WERI-Rb-1 (cell line): Measurements from ENCODE around the gene GPR4.

Source experiments
- DNase-seq: peaks from one replicate; pipeline ENCODE4 v3.0.0-alpha.2; 2020
- H3K27ac ChIP-seq: fragments of 250-450 bp; sonication (Bioruptor Pico); 2 replicates; pipeline ENCODE4 v1.5.1; 2020; ENCODE audit warnings: mild to moderate bottlenecking, moderate library complexity
- H3K27me3 ChIP-seq: fragments of 250-450 bp; sonication (Bioruptor Pico); 2 replicates; pipeline ENCODE4 v1.5.1; 2021; ENCODE audit warnings: mild to moderate bottlenecking, low read depth, moderate library complexity; ENCODE audit not compliant: insufficient read depth, severe bottlenecking
- H3K36me3 ChIP-seq: fragments of 250-450 bp; sonication (Bioruptor Pico); 2 replicates; pipeline ENCODE4 v1.5.1; 2020; ENCODE audit warnings: mild to moderate bottlenecking, moderate library complexity
- H3K4me3 ChIP-seq: 2 replicates; pipeline ENCODE4 v1.5.1; 2011; ENCODE audit warnings: low read depth, mild to moderate bottlenecking, control low read depth, low read length
- H3K9me3 ChIP-seq: fragments of 250-450 bp; sonication (Bioruptor Pico); 2 replicates; pipeline ENCODE4 v1.5.1; 2021; ENCODE audit warnings: mild to moderate bottlenecking, moderate library complexity; ENCODE audit not compliant: severe bottlenecking
- TF ChIP-seq, protein P1 (sequence below): IDR thresholded peaks from 2 replicates; pipeline ENCODE4 v1.5.1; 2011; ENCODE audit warnings: low read depth, mild to moderate bottlenecking, control low read depth, inconsistent platforms, low read length

GPR4 gene

GRCh38 chr19:45601115-45601514, 897 bp downstream of the GPR4 start:
- DNase-seq: no peak
- H3K9me3 ChIP-seq: no peaks in the 10 kb centered on the region
- peaks cover 54% of the 10 kb centered on the region for H3K27me3 ChIP-seq
- H3K36me3 ChIP-seq: no peaks in the 10 kb centered on the region
- no peak overlapping the region for H3K4me3 ChIP-seq
- H3K27ac ChIP-seq: no peak overlapping the region
- TF ChIP-seq, protein P1, sequence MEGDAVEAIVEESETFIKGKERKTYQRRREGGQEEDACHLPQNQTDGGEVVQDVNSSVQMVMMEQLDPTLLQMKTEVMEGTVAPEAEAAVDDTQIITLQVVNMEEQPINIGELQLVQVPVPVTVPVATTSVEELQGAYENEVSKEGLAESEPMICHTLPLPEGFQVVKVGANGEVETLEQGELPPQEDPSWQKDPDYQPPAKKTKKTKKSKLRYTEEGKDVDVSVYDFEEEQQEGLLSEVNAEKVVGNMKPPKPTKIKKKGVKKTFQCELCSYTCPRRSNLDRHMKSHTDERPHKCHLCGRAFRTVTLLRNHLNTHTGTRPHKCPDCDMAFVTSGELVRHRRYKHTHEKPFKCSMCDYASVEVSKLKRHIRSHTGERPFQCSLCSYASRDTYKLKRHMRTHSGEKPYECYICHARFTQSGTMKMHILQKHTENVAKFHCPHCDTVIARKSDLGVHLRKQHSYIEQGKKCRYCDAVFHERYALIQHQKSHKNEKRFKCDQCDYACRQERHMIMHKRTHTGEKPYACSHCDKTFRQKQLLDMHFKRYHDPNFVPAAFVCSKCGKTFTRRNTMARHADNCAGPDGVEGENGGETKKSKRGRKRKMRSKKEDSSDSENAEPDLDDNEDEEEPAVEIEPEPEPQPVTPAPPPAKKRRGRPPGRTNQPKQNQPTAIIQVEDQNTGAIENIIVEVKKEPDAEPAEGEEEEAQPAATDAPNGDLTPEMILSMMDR: no peak

DNA sequence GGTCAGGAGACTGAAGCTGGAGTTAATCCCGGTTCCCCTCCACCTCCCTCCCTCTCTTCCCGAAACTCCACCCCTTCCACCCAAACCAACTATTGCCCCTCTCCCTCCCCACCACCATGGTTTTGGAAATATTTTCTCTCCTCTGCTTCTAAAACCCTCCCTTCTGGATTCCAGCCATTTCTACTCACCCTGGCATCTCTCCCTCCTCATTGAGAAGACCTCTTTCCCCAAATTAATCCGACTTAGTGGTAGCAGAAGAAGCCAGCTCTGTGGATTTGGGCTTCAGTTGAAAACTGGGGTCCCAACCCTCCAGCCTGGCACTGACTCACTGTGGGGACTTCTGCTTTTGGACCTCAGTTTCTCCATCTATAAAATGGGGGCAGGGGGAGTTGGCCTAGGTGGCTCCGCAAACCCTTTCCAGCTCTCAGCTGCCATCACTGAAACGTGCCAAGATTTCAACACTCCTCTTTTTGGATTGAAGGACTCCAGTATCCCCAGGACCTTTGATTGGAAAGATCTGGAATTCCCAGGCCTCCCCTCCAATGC, 1.6 kb downstream of the GPR4 start:
- Histone ChIP-seq H3K36me3 (no peaks in the 10 kb centered on the region), H3K4me3 (no peak overlapping the region), H3K9me3 (no peaks in the 10 kb centered on the region), H3K27ac (no peak overlapping the region), H3K27me3 (peaks cover 54% of the 10 kb centered on the region)
- DNase-seq: no peak
- TF ChIP-seq, protein P1: no peak

GRCh38 chr19:45599286-45599685, 2.7 kb downstream of the GPR4 start:
- H3K9me3 ChIP-seq: no peaks in the 10 kb centered on the region
- peaks cover 54% of the 10 kb centered on the region for H3K27me3 ChIP-seq
- no peaks in the 10 kb centered on the region for H3K36me3 ChIP-seq
- no peak overlapping the region for H3K27ac ChIP-seq
- no peak for DNase-seq
- TF ChIP-seq, protein P1: no peak
- no peak overlapping the region for H3K4me3 ChIP-seq

DNA sequence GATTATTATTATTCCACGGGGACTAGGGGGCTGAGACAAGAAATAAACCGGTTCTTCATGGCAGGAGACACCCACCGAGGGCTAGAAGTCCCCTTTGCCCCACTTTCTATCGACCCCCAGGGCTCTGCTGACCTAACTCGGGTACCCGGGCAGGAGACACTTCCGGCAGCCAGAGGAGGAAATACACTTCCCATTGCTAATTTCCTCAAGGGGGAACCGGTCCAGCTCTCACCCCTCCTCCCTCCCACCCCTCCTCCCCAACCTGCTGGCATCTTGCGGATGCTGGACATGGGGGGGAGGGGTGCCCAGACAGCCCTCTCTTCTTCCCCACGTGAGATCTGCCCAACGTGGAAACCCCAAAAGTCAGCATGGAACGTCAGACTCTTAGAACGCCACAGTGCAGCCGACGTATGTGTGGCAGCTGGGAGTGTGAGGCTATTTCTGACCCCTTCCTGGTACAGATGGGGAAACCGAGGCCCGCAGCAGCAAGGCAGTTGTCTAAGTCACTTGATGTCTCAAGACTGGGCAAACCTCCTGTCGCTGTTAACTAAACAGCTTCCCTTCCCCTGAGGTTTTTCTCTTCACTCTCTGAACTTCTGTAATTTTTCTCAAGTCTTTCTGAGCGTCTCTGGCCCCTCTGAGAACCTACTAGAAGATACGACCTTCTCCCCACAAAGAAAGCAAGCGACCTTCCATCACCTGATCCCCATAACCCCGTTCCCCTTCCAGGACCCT, 3.6 kb downstream of the GPR4 start:
- no peaks in the 10 kb centered on the region for H3K36me3 ChIP-seq
- H3K27ac ChIP-seq: no peak overlapping the region
- TF ChIP-seq, protein P1: no peak
- peaks cover 54% of the 10 kb centered on the region for H3K27me3 ChIP-seq
- no peaks in the 10 kb centered on the region for H3K9me3 ChIP-seq
- H3K4me3 ChIP-seq: no peak overlapping the region
- DNase-seq: no peak

GRCh38 chr19:45597425-45598111, 4.4 kb downstream of the GPR4 start:
- Histone ChIP-seq H3K27ac (no peak overlapping the region), H3K36me3 (no peaks in the 10 kb centered on the region), H3K27me3 (peaks cover 47% of the 10 kb centered on the region), H3K9me3 (no peaks in the 10 kb centered on the region), H3K4me3 (no peak overlapping the region)
- TF ChIP-seq, protein P1: no peak
- no peak for DNase-seq
